ENCODE results near the gene TEX10. TPM values are rescaled to one million over a fixed set of nuclear protein-coding genes. Genes with fewer than 3 reads are reported as not detected.

The TEX10 gene
- polyA plus RNA-seq, 1 of the 3 experiments (the other 2 are of a cell fraction) = 12.7 TPM

DNA sequence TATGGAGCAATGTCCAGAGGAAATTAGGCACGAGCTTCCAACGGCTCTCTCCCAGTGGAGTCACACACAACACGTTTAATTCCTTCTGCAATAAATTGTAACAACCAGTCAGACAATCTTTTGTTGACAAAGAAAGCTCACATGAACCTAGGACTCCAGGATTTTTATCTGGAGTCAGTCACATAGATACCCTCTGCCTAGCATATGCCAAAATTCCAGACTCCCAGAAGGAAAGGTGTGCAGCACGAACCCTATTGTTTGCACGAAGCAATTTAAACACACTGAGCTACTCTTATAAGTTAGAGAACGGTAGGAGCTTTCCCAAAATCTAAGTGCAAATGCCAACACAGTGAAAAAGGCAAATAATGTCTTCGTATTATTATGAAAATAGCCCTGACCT, 67.1 kb downstream of the TEX10 start:
- Histone ChIP-seq H3F3A (replicated peaks; ENCODE audit: insufficient read depth) (peaks cover 13% of the 10 kb centered on the region), H3K4me1 (ENCODE audit: control insufficient read depth in 1 of 2, insufficient read depth in 2 of 2, low read depth in 1 of 2, low read length in 1 of 2) (peaks cover 0 to 13% of the 10 kb centered on the region in 2 experiments; a peak in 1 of 4 replicates), H3K79me2 (ENCODE audit: insufficient read depth) (peaks cover 17% of the 10 kb centered on the region; the same call in 1 of the 2 replicates), H3K9me3 (no peaks in the 10 kb centered on the region), H3K4me2 (no peak overlapping the region), H3K9me2 (no peaks in the 10 kb centered on the region), H3K27ac (ENCODE audit: low read depth in 2 of 2, low read length in 1 of 2) (no peak overlapping the region), H3K4me3 (ENCODE audit: low read depth in 2 of 2, low read length in 1 of 2) (no peak overlapping the region; a peak in 1 of 4 replicates), H4K20me1 (ENCODE audit: insufficient read depth) (no peaks in the 10 kb centered on the region), H3K9ac (no peak overlapping the region), H3K36me3 (replicated peaks in 1 of 2; ENCODE audit: control insufficient read depth in 1 of 2, insufficient read depth in 2 of 2, low read length in 1 of 2) (peaks cover 59 to 76% of the 10 kb centered on the region in 2 experiments), H3K27me3 (ENCODE audit: insufficient read depth) (no peaks in the 10 kb centered on the region), H2AFZ (ENCODE audit: low read depth) (no peak overlapping the region)
- no peak for DNase-seq
- WGBS (ENCODE audit: low lambda C conversion rate) = 96% methylated on average over 7 of the region's 7 CpGs
- ChIA-PET CTCF (interaction anchor here (1.0 kb wide), 1 partner anchor 38 kb away, joined by 4 read pairs; no protein-coding TSS in a partner anchor), POLR2A (no interaction called here)
- TF ChIP-seq, protein P1, sequence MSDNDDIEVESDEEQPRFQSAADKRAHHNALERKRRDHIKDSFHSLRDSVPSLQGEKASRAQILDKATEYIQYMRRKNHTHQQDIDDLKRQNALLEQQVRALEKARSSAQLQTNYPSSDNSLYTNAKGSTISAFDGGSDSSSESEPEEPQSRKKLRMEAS (IDR thresholded peaks at IDR 0.05; ENCODE audit: low read depth) = no peak
- TF ChIP-seq NRF1 (IDR thresholded peaks at IDR 0.05; ENCODE audit: low read depth, low read length) = no peak
- TF ChIP-seq RCOR1 (IDR thresholded peaks at IDR 0.05; ENCODE audit: low read length) = no peak
- TF ChIP-seq, protein P2, sequence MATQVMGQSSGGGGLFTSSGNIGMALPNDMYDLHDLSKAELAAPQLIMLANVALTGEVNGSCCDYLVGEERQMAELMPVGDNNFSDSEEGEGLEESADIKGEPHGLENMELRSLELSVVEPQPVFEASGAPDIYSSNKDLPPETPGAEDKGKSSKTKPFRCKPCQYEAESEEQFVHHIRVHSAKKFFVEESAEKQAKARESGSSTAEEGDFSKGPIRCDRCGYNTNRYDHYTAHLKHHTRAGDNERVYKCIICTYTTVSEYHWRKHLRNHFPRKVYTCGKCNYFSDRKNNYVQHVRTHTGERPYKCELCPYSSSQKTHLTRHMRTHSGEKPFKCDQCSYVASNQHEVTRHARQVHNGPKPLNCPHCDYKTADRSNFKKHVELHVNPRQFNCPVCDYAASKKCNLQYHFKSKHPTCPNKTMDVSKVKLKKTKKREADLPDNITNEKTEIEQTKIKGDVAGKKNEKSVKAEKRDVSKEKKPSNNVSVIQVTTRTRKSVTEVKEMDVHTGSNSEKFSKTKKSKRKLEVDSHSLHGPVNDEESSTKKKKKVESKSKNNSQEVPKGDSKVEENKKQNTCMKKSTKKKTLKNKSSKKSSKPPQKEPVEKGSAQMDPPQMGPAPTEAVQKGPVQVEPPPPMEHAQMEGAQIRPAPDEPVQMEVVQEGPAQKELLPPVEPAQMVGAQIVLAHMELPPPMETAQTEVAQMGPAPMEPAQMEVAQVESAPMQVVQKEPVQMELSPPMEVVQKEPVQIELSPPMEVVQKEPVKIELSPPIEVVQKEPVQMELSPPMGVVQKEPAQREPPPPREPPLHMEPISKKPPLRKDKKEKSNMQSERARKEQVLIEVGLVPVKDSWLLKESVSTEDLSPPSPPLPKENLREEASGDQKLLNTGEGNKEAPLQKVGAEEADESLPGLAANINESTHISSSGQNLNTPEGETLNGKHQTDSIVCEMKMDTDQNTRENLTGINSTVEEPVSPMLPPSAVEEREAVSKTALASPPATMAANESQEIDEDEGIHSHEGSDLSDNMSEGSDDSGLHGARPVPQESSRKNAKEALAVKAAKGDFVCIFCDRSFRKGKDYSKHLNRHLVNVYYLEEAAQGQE (IDR thresholded peaks at IDR 0.05; ENCODE audit: low read depth, low read length) = no peak
- no peak for TF ChIP-seq MEF2A (IDR thresholded peaks at IDR 0.05; ENCODE audit: borderline replicate concordance, low read depth)
- no peak for TF ChIP-seq RXRA (IDR thresholded peaks at IDR 0.05; ENCODE audit: borderline replicate concordance, low read depth)
- TF ChIP-seq, protein P3, sequence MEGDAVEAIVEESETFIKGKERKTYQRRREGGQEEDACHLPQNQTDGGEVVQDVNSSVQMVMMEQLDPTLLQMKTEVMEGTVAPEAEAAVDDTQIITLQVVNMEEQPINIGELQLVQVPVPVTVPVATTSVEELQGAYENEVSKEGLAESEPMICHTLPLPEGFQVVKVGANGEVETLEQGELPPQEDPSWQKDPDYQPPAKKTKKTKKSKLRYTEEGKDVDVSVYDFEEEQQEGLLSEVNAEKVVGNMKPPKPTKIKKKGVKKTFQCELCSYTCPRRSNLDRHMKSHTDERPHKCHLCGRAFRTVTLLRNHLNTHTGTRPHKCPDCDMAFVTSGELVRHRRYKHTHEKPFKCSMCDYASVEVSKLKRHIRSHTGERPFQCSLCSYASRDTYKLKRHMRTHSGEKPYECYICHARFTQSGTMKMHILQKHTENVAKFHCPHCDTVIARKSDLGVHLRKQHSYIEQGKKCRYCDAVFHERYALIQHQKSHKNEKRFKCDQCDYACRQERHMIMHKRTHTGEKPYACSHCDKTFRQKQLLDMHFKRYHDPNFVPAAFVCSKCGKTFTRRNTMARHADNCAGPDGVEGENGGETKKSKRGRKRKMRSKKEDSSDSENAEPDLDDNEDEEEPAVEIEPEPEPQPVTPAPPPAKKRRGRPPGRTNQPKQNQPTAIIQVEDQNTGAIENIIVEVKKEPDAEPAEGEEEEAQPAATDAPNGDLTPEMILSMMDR (IDR thresholded peaks at IDR 0.05) = no peak
- no peak for TF ChIP-seq USF1 (IDR thresholded peaks at IDR 0.05; ENCODE audit: borderline replicate concordance, low read depth)
- no peak for TF ChIP-seq EP300 (IDR thresholded peaks at IDR 0.05; ENCODE audit: borderline replicate concordance in 1 of 2, low read depth in 1 of 2, low read length in 1 of 2)
- TF ChIP-seq NFIC (IDR thresholded peaks at IDR 0.05; ENCODE audit: borderline replicate concordance) = no peak
- TF ChIP-seq PBX3 (IDR thresholded peaks at IDR 0.05) = no peak
- no peak for TF ChIP-seq FOSL2 (IDR thresholded peaks at IDR 0.05; ENCODE audit: borderline replicate concordance, low read depth)
- TF ChIP-seq, protein P4, sequence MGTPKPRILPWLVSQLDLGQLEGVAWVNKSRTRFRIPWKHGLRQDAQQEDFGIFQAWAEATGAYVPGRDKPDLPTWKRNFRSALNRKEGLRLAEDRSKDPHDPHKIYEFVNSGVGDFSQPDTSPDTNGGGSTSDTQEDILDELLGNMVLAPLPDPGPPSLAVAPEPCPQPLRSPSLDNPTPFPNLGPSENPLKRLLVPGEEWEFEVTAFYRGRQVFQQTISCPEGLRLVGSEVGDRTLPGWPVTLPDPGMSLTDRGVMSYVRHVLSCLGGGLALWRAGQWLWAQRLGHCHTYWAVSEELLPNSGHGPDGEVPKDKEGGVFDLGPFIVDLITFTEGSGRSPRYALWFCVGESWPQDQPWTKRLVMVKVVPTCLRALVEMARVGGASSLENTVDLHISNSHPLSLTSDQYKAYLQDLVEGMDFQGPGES (IDR thresholded peaks at IDR 0.05; ENCODE audit: low read depth, low read length) = no peak
- TF ChIP-seq FOXJ3 (CRISPR knock-in tag; IDR thresholded peaks at IDR 0.05) = no peak
- no peak for TF ChIP-seq ELF1 (IDR thresholded peaks at IDR 0.05)
- no peak for TF ChIP-seq FOXM1 (IDR thresholded peaks at IDR 0.05; ENCODE audit: low read depth)
- TF ChIP-seq TEAD4 (IDR thresholded peaks at IDR 0.05; ENCODE audit: borderline replicate concordance, insufficient read depth) = no peak
- no peak for TF ChIP-seq SIN3A (IDR thresholded peaks at IDR 0.05; ENCODE audit: borderline replicate concordance, low read depth, low read length)
- no peak for TF ChIP-seq USF2 (IDR thresholded peaks at IDR 0.05; ENCODE audit: borderline replicate concordance, low read depth, low read length)
- TF ChIP-seq MXI1 (IDR thresholded peaks at IDR 0.05; ENCODE audit: low read depth, low read length) = no peak
